GM18498 (cell line): ENCODE measurements around the gene BMPER.
A peak's percentile ranks its signal among the peaks of the same experiment; 100 is the strongest.

Source experiments
- ATAC-seq: cut with Tn5 transposase; IDR thresholded peaks from one replicate; pipeline ENCODE4 v1.9.1; 2021; ENCODE audit warnings: mild to moderate bottlenecking, moderate library complexity; ENCODE audit not compliant: unreplicated experiment

BMPER gene

DNA sequence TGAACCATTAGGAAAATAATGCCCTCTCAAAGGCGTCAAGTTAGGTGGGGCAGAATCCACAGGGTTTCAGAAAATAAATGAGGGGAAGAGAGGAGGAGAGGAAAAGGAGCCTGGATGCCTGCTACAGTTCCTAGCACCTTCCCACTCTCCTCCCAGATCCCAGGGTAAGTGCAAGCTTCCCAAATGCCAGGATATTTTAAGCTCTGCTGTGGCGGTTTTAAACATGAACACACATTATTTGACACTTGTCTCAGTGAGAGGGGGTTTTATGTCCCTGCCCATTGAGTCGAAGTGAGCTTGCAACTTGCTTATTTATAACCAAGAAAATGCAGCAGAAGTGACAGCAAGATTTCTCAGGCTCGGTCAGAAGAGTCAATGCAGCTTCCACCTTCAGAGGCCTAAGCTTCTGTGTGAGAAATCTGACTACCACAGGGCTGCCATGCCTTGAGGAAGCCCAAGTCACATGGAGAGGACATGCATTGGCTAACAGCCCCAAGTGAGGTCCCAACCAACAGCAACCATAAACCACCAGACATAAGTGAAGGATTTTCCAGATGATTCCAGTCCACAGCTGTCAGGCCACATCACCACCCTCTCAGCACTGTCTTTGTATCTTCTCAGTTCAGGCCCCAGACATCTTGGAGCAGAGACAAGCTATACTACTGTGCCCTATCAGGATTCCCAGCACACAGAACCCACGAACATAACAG is 17.9 kb upstream of the BMPER start:
- no peak for ATAC-seq

DNA sequence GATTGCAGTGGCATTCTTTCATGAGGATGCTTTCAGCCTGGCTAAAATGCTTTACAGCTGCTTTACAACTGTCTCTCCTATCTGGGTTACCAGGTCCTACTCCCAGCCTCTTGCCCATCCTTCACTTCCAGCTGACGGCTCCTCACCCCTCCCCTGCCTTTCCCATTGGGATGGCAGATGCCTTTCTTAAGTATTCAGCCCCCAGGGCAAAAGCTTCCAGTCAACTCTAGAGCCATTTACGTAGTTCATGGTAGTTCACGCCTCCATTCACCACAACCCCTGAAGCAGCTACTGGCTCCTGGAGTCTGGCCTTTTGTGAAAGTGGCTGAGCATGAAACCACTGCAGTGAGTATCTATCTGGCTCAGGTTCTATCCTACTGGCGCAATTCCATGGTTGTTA is 17.2 kb upstream of the BMPER start:
- no peak for ATAC-seq

GRCh38 chr7:33892945-33893344 is 12.4 kb upstream of the BMPER start:
- no peak for ATAC-seq

DNA sequence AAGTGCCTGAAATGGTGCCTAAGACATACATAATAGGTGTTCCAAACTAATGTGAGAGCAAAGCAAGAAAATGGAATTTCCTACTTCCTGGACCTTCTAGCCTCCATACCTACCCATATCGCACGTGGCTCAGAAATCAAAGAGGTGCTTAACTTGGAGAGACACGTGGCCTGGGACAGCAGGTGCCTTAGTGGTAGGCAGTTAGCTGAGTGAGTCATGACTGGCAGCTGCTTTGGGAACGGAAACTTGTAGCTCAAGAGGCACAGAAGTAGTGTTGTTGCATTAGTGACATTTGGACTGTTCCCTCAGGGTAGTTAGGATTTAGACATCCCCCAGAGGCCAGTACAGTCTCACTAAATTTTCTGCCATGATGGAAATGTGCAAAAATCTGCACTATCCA is 12.0 kb upstream of the BMPER start:
- ATAC-seq, result no peak

GRCh38 chr7:33895025-33895804 is 10.1 kb upstream of the BMPER start:
- ATAC-seq, result peak; percentile 100

DNA sequence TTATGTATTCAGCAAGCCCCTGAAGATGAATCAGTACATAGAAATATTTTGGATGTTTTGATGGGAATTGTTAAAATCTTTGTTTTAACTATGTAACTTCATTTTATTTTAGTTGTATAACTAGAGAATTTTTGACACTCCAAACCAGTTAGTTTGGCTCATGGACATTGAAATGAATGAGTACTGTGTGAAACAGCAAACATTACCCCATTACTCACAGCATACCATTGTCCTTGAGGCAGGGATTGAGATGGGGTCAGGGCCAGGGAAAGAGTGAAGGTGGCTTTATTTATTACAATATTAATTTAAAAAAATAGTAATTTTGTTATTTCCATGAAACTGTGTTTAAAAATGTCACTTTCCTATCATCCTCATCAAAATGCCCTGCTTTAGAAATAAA is 4.8 kb upstream of the BMPER start:
- no peak for ATAC-seq

GRCh38 chr7:33901199-33901598 is 4.1 kb upstream of the BMPER start:
- ATAC-seq, result no peak

DNA sequence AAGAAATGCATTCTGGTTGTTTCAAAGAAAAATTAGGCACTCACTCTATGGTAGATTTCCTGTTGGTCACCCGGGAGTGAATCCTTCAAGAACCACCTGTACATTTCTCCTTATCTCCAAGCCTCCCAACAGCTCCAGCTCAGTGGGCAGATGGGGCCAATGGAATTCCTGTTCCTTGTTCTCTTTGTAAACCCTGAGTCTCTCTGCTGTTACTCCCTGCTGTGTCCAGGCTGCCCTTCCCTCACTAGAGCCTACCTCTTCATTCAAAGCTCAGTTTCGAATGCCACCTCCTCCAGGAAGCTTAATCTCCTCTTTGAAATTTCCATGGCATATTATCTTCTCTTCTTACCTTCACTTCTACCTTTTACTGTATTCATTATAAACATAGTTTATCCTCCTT is 3.5 kb upstream of the BMPER start:
- ATAC-seq, result no peak

GRCh38 chr7:33902746-33903145 is 2.6 kb upstream of the BMPER start:
- no peak for ATAC-seq

DNA sequence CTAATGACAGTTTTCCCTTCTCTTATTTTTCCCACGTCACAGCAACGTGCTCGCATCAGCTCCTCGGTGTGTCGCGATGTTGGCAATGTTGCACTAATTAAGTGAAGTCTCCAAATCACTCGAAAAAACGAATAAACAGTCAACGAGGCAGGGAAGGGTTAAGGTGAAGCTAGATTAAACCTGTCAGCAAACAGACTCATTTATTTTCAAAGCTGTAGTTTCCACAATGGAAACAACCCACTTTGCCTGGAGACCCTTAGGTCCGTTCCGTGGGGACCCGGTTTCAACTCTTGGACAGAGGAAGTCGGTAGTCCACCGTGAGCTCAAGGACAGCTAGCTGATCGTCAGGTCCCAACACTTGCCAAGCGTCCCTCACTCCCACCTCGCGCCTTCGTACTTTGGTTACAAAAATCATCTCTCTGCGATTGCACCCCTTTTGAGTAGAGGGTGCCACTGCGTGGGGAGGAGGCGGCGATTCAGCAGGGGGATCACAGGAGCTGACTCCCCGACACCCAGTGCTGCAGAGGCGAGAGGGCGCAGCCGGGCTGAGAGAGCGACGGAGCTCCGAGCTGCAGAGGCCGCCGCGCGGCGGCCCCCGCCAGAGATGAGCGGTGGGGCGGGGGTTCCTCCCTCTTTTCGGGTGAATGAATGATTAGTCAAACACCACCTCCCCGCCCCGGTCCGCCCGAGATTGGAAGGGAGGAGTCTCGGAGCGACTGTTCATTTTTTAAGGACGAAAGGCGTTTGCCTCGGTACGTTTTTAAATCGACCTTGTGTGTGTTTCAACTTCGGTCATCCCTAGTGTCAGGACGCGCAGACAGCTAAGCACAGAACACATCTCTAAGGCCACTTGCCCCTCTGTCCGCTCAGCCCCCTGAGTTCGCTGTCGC is 1.3 kb upstream of the BMPER start:
- peak; percentile 36 for ATAC-seq

DNA sequence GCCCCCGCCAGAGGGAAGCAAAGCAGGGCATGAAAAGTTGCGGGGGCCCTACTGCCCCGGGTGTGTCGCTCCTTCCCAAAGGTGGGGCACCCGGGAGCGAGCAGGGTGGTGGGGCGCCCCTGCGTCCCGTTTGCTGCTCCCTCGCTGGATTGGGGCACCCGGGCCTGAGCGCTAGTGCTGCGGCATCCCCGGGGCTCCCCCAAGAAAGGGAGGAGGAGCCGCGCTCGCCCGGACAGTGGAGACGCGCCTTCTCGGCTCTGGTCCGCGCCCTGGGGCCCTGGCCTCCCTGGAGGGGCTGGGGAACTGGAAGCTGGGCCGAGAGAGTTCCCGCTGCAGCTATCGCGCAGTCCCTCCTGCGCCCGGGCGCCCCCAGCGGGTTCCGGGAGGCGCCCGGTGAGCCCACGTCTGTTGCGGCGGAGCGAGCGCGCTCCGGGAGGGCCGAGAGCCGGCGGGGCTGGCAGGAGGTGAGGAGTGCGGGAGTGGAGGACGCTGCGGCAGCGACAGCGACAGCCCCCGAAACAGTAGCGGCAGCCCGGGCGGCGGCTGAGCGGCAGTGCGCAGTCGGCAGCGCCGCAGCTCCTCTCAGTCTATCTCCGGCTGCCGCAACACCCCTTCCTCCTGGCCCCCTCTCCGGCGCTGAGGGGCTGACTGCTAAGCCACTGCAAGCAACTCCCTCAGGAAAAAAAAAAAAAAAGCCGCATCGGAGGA is 504 bp upstream of the BMPER start:
- ATAC-seq, result peak; percentile 74

- no peak for ATAC-seq
Measured at GRCh38 chr7:33906697-33907096, 1.4 kb downstream of the BMPER start.

DNA sequence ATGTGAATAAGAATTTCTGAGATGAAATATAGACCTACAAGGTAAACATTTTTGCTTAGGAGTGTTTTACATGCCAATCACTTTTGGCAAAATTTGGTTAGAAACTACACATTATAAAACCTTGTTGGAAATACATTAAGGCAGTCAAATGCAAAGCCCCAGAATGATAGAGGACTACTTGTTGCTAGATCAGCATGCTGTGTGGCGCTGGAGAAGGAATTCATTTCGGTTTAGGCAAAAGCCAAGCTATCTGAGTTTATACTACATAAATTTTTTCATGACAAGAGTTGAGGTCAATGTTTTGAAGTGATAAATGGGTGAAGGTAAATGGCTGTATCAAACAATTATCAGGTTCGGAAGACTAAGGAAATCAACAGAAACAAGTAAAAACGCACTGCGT is 2.3 kb downstream of the BMPER start:
- no peak for ATAC-seq

GRCh38 chr7:33909318-33909717 is 4.0 kb downstream of the BMPER start:
- ATAC-seq, result no peak

- no peak for ATAC-seq
Measured at GRCh38 chr7:33909755-33910154, 4.4 kb downstream of the BMPER start.

GRCh38 chr7:33910756-33911155 is 5.4 kb downstream of the BMPER start:
- ATAC-seq, result no peak

- no peak for ATAC-seq
Measured at GRCh38 chr7:33916357-33917081, 11.2 kb downstream of the BMPER start.

GRCh38 chr7:33917661-33918060 is 12.3 kb downstream of the BMPER start:
- no peak for ATAC-seq

- no peak for ATAC-seq
Measured at GRCh38 chr7:33918438-33919143, 13.3 kb downstream of the BMPER start.

DNA sequence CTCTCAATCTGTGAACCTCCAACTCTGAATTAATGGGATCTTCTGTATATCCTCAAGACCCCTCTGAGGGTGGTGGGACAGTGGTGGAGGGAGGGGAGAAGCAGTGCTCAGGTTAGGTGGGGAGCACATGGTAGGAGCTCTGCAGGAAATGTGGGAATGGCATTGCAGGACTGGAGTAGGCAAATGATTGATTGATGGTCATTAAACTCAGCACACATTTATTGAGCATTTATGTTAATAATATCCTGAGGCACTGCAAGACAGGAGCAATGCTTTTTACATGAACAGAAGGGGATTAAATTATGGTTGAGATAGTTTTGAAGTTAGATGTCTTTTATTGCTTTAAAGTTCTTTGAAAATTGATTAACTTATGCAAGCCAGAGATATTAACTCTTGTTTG is 14.1 kb downstream of the BMPER start:
- ATAC-seq, result no peak
